Measurements from ENCODE around the gene ADCY4. TPM values are rescaled to one million over a fixed set of nuclear protein-coding genes. Genes with fewer than 3 reads are reported as not detected.

Gene ADCY4
- total and polyA plus RNA-seq, 4 donors: 0.25 to 111 (median 25.9) TPM

DNA sequence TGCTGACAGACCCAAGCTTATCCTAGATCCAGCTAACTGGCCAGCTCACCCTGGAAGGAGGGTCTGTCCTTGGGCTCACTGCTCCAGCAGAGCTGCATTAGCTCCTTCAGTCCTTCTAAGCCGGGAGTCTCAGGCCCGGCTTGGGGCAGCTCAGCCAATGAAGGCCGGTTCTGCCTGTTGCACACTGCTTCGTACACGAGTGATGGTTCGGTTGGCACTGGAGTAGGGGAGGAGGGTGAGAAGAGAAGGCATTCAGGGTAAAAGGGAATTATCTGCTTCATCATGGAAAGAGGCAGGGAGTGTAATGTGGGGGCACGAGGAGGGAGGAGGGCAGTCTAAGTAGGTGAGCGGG, 2.9 kb upstream of the ADCY4 start:
- intact Hi-C loops (cut with DNase I): no loop called here
- no peak overlapping the region for H3K4me3 ChIP-seq (ENCODE audit: low read length in 2 of 2)
- WGBS, 2 donors: 91 to 94% methylated on average over 8 of the region's 8 CpGs
- H3K9me3 ChIP-seq (ENCODE audit: control insufficient read depth, low read length): no peaks in the 10 kb centered on the region
- H3K27me3 ChIP-seq (ENCODE audit: control insufficient read depth in 1 of 2, insufficient read depth in 2 of 2, low read length in 1 of 2): no peaks in the 10 kb centered on the region
- ATAC-seq (ENCODE audit: low FRiP score) (no peak), DNase-seq (no peak)
- H3K36me3 ChIP-seq (ENCODE audit: control insufficient read depth in 1 of 2, insufficient read depth in 2 of 2, low read length in 1 of 2): no peaks in the 10 kb centered on the region
- H3K27ac ChIP-seq (ENCODE audit: low read depth in 1 of 2, low read length in 2 of 2): no peak overlapping the region
- no peaks in the 10 kb centered on the region for H3K4me1 ChIP-seq (ENCODE audit: control insufficient read depth in 1 of 2, insufficient read depth in 2 of 2, low read length in 2 of 2)

DNA sequence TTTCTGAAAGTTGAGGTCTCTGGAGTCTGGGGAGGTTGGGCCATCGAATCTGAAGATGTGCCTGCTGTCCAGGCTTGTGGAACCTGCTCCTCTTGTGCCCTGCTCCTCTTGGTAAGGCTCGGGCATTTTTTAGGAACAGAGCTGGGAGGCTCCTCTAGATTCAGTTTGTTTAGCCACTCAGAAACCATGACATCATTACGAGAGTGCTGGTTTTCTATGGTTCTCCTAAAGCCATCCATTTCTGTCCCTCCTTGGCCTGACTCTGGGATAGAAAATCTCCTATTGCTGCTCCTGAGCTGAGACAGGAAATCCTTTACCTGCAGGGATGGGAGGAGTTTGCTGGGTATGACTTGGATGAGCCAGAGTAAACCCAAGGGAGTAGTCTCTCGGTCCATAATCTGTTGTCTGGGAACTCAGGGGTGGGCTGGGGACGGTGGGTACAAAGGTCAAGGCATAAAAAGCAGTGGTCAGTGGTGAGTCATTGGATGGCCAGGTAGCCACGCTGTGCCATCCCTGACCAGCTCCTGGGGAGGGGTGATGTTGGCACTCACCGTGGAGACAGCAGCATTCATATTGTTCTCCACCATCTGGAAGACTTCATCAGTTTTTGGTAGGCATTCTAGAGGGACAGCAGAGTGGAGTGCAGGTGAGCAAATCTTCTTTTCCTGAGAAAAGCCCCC, 2.4 kb upstream of the ADCY4 start:
- H3K4me1 ChIP-seq (ENCODE audit: control insufficient read depth in 1 of 2, insufficient read depth in 2 of 2, low read length in 2 of 2): no peaks in the 10 kb centered on the region
- 89 to 95% methylated on average over 7 of the region's 7 CpGs for WGBS, 2 donors
- no peaks in the 10 kb centered on the region for H3K9me3 ChIP-seq (ENCODE audit: control insufficient read depth, low read length)
- ATAC-seq (ENCODE audit: low FRiP score) (no peak), DNase-seq (no peak)
- H3K27ac ChIP-seq (ENCODE audit: low read depth in 1 of 2, low read length in 2 of 2): no peak overlapping the region
- intact Hi-C loops (cut with DNase I): no loop called here
- H3K4me3 ChIP-seq (ENCODE audit: low read length in 2 of 2): no peak overlapping the region
- no peaks in the 10 kb centered on the region for H3K27me3 ChIP-seq (ENCODE audit: control insufficient read depth in 1 of 2, insufficient read depth in 2 of 2, low read length in 1 of 2)
- no peaks in the 10 kb centered on the region for H3K36me3 ChIP-seq (ENCODE audit: control insufficient read depth in 1 of 2, insufficient read depth in 2 of 2, low read length in 1 of 2)

DNA sequence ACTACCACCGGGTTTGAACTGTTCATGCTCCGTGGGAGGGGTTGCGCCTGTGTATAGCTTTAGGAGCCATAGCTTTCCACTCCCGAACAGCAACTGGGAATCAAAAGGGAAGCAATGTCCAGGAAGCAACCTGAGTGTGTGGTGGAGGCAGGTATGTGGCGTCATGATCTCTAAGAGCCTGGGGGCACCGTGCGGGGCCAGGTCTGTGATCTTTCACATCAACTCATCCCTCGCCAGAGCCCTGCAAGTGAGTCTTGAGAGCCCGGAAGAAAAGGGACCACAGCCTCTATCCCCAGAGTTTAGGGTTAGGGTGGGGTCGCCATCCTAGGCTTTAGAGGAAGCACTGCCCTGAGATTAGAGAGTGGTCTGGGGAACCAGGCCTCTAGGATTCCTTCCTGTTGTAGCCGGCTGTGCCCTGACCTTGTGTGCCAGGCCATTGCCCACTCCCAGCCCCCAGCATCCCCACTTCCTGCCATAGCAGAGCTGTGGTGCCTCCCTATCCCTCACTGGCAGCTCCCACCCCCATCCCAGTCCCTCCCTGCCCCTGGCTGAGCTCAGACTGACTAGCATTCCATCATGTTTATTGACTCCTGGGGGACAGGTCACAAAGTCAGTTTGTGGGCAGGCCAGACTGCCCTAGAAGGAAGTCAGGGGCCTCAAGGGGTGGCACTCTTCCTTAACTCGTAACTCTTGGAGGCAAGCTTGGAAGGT, 745 bp upstream of the ADCY4 start:
- H3K27ac ChIP-seq (ENCODE audit: low read depth in 1 of 2, low read length in 2 of 2): no peak overlapping the region
- intact Hi-C loops (cut with DNase I): no loop called here
- no peak for ATAC-seq (ENCODE audit: low FRiP score)
- peak in 1 of 2 donors; percentile 61 for DNase-seq
- H3K9me3 ChIP-seq (ENCODE audit: control insufficient read depth, low read length): no peaks in the 10 kb centered on the region
- no peaks in the 10 kb centered on the region for H3K36me3 ChIP-seq (ENCODE audit: control insufficient read depth in 1 of 2, insufficient read depth in 2 of 2, low read length in 1 of 2)
- H3K4me1 ChIP-seq (ENCODE audit: control insufficient read depth in 1 of 2, insufficient read depth in 2 of 2, low read length in 2 of 2): no peaks in the 10 kb centered on the region
- no peaks in the 10 kb centered on the region for H3K27me3 ChIP-seq (ENCODE audit: control insufficient read depth in 1 of 2, insufficient read depth in 2 of 2, low read length in 1 of 2)
- 82 to 90% methylated on average over 12 of the region's 12 CpGs for WGBS, 2 donors
- H3K4me3 ChIP-seq (ENCODE audit: low read length in 2 of 2): no peak overlapping the region

DNA sequence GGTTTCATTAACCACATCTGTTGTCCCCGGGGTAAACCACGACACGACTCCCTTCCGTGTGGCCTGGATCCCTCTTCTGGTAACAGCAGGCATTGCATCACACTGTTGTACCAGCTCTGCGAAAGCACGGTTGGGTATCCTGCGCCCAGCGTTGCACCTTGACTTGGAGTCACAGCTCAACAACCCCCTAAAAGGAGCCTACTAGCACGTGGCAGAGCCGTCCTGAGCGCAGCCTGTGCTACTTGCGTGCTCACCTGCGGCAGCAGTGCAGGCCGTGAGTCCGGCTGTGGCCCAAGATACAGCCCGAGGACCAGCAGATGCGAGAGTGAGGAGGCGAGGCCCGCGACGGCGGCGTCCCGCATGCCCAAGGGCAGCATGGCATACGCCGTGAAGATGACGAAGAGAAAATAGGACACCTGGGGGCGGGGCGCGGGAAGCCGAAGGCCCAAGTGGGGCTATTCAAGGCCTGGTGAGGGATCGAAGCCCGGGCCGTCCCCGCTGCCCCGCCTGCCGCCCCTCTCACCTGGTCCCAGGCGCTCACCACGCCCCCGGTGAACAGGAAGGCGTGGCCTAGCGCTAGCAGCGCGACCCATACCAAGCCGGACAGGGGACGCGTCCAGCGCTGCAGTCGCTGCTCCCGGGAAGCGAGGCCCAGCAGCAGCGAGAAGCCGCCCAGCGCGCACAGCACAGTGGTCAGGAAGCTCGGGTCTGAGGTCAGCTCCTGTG, 2.4 kb downstream of the ADCY4 start:
- WGBS, 2 donors: 6 to 10% methylated on average over 54 to 56 of the region's 56 CpGs
- H3K4me3 ChIP-seq (ENCODE audit: low read length in 2 of 2): no peak overlapping the region
- ATAC-seq (ENCODE audit: low FRiP score): peak; percentile 73

DNA sequence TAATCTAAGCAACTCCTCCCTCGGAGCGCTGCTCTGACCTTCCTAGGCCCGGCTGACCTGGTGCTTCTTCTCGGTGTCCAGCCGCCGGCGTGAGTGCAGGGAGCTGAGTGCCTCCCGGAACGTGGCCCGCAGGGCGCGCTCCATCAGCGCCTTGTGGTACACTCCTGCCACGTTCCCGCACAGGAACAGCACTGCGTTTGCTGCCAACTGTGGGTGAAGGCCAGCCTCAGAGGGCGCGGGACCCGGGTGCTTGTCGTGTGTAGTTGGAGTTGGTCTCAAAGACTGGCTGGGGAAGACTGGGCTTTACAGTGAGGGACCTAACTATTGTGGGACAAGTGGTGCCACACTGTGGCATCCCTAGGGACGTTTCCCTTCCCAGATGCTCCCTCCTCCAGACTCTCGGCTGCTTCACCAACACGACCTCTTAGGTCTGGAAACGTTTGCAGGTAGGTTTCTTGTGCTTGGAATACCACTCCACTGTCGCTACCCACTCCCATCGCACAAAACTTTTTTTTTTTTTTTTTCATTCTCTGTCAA, 3.1 kb downstream of the ADCY4 start:
- Histone ChIP-seq H3K27ac (ENCODE audit: low read depth in 1 of 2, low read length in 2 of 2) (no peak overlapping the region), H3K4me3 (ENCODE audit: low read length in 2 of 2) (no peak overlapping the region), H3K36me3 (ENCODE audit: control insufficient read depth in 1 of 2, insufficient read depth in 2 of 2, low read length in 1 of 2) (no peaks in the 10 kb centered on the region), H3K9me3 (ENCODE audit: control insufficient read depth, low read length) (no peaks in the 10 kb centered on the region), H3K4me1 (ENCODE audit: control insufficient read depth in 1 of 2, insufficient read depth in 2 of 2, low read length in 2 of 2) (no peaks in the 10 kb centered on the region), H3K27me3 (ENCODE audit: control insufficient read depth in 1 of 2, insufficient read depth in 2 of 2, low read length in 1 of 2) (no peaks in the 10 kb centered on the region)
- ATAC-seq (ENCODE audit: low FRiP score) (no peak), DNase-seq (peak in 1 of 2 donors; percentile 73)
- 56 to 57% methylated on average over 26 of the region's 26 CpGs for WGBS, 2 donors
- intact Hi-C loops (cut with DNase I): loop anchor here (2.0 kb wide), 1 partner anchor 105 kb away; no protein-coding TSS in a partner anchor

More for the DNA sequence above, 2.4 kb downstream of the ADCY4 start:
- Histone ChIP-seq H3K36me3 (ENCODE audit: control insufficient read depth in 1 of 2, insufficient read depth in 2 of 2, low read length in 1 of 2) (no peaks in the 10 kb centered on the region), H3K27me3 (ENCODE audit: control insufficient read depth in 1 of 2, insufficient read depth in 2 of 2, low read length in 1 of 2) (no peaks in the 10 kb centered on the region), H3K27ac (ENCODE audit: low read depth in 1 of 2, low read length in 2 of 2) (no peak overlapping the region), H3K9me3 (ENCODE audit: control insufficient read depth, low read length) (no peaks in the 10 kb centered on the region), H3K4me1 (ENCODE audit: control insufficient read depth in 1 of 2, insufficient read depth in 2 of 2, low read length in 2 of 2) (no peaks in the 10 kb centered on the region)
- intact Hi-C loops (cut with DNase I): loop anchor here (2.0 kb wide), 1 partner anchor 104 kb away; no protein-coding TSS in a partner anchor
- peak; percentile 82 to 84 for DNase-seq

DNA sequence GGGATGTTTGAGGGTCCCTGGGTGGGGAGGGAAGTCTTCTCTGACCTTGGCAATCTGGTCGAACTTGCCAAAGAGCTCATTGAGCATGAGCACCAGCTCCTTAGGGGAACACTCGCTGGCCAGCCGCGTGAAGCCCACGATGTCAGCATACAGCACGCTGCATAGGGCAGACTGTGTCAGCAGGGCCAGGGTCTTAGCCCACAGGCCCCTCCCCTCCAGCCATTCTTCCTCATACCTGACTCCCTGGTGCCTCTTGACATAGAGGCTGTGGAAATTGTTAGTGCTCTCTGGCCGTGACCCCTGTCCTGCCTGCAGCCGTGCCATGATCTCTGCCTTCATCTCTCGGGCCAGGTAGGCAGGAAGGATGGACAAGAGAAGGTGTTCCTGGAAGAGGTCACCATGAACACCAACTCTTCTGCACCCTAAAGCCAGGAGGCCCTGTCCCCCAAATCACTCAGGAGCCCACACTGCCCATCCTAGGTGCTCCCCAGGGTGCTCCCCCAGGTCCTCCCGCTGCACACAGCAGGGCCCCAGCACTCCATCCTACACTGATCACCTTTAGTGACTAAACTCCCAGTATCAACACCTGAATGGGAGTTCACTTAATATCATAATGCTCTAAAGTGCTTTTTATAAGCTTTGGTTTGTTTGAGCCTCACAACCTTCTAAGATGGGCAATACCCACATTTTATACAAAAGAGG, 3.7 kb downstream of the ADCY4 start:
- H3K9me3 ChIP-seq (ENCODE audit: control insufficient read depth, low read length): no peaks in the 10 kb centered on the region
- H3K36me3 ChIP-seq (ENCODE audit: control insufficient read depth in 1 of 2, insufficient read depth in 2 of 2, low read length in 1 of 2): no peaks in the 10 kb centered on the region
- no peak for ATAC-seq (ENCODE audit: low FRiP score)
- H3K27me3 ChIP-seq (ENCODE audit: control insufficient read depth in 1 of 2, insufficient read depth in 2 of 2, low read length in 1 of 2): no peaks in the 10 kb centered on the region
- H3K4me3 ChIP-seq (ENCODE audit: low read length in 2 of 2): no peak overlapping the region
- DNase-seq: peak in 1 of 2 donors; percentile 72
- 91 to 92% methylated on average over 10 of the region's 10 CpGs for WGBS, 2 donors
- intact Hi-C loops (cut with DNase I): no loop called here
- H3K27ac ChIP-seq (ENCODE audit: low read depth in 1 of 2, low read length in 2 of 2): no peak overlapping the region
- H3K4me1 ChIP-seq (ENCODE audit: control insufficient read depth in 1 of 2, insufficient read depth in 2 of 2, low read length in 2 of 2): no peaks in the 10 kb centered on the region

DNA sequence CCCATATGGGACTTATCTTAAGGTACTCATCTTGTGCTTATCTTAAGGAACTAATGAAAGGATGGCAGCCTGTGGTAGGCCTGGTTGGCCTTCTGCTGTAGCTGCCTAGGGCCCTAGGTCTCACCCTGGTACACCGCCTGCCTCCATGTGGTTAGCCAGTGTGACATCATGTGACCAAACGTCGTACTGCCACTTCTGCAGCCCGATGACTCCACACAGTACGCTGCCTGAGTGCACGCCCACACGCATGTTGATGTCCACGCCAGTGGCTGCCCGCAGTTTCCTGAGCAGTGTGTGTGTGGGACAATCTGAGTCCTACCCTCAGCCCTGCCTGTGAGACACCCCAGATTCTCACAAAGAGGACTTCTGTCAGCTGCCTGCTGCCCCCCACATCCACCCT, 5.1 kb downstream of the ADCY4 start:
- intact Hi-C loops (cut with DNase I): no loop called here
- DNase-seq: peak; percentile 77 to 89
- Histone ChIP-seq H3K27me3 (ENCODE audit: control insufficient read depth in 1 of 2, insufficient read depth in 2 of 2, low read length in 1 of 2) (no peaks in the 10 kb centered on the region), H3K4me1 (ENCODE audit: control insufficient read depth in 1 of 2, insufficient read depth in 2 of 2, low read length in 2 of 2) (no peaks in the 10 kb centered on the region), H3K9me3 (ENCODE audit: control insufficient read depth, low read length) (no peaks in the 10 kb centered on the region), H3K4me3 (ENCODE audit: low read length in 2 of 2) (no peak overlapping the region), H3K27ac (ENCODE audit: low read depth in 1 of 2, low read length in 2 of 2) (no peak overlapping the region), H3K36me3 (ENCODE audit: control insufficient read depth in 1 of 2, insufficient read depth in 2 of 2, low read length in 1 of 2) (no peaks in the 10 kb centered on the region)
- ATAC-seq (ENCODE audit: low FRiP score): no peak
- 84 to 86% methylated on average over 9 of the region's 9 CpGs for WGBS, 2 donors

DNA sequence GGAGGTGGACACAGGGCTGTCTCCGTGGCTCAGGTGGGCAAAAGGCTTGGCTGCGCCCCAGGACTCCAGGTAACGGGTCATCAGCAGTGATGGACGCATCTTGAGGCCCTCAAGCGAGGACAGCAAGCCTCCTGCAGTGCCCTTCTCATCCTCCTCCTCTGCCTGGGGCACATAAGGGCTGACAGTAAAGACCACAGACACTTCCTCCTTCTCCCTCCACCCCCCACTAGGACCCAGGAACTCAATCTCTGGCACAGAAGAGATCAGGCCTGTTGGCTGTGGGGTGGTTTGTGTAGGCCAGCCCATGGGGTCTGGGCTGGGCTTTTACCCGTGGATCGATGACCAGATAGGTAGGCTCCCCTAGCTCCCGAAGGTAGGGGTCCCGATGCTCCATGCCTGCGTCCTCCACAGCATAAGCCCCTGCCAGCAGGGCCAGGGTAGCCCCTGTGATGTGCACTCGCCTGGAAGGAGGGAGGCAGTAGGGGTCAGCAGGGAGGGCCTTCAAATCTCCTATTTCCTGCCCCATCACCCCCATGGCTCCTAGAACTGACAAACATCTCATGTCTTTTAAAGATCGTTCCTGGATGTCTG, 5.7 kb downstream of the ADCY4 start:
- Histone ChIP-seq H3K36me3 (ENCODE audit: control insufficient read depth in 1 of 2, insufficient read depth in 2 of 2, low read length in 1 of 2) (no peaks in the 10 kb centered on the region), H3K4me3 (ENCODE audit: low read length in 2 of 2) (no peak overlapping the region), H3K27ac (ENCODE audit: low read depth in 1 of 2, low read length in 2 of 2) (no peak overlapping the region), H3K27me3 (ENCODE audit: control insufficient read depth in 1 of 2, insufficient read depth in 2 of 2, low read length in 1 of 2) (no peaks in the 10 kb centered on the region), H3K4me1 (ENCODE audit: control insufficient read depth in 1 of 2, insufficient read depth in 2 of 2, low read length in 2 of 2) (no peaks in the 10 kb centered on the region), H3K9me3 (ENCODE audit: control insufficient read depth, low read length) (no peaks in the 10 kb centered on the region)
- DNase-seq (peak in 1 of 2 donors; percentile 57), ATAC-seq (ENCODE audit: low FRiP score) (no peak)
- WGBS, 2 donors: 90% methylated on average over 12 of the region's 12 CpGs
- intact Hi-C loops (cut with DNase I): no loop called here
